Gastrocnemius medialis (tissue), 4 donors: Measurements from ENCODE around the gene CDC73. TPM values are rescaled to one million over a fixed set of nuclear protein-coding genes. Genes with fewer than 3 reads are reported as not detected.
"Not testable (repeated sequence)": the region's sequence is repeated elsewhere in the genome, so short reads cannot be mapped to it uniquely, and the experiment has no call there.

Experiments
- ATAC-seq, 2 donors: fragments of 150-250 bp; one replicate each; pipeline ENCODE4 v1.9.1; 2016
- DNase-seq, 2 donors: peaks; one replicate each; pipeline ENCODE4 v3.0.0-alpha.2; 2019
- H3K27ac ChIP-seq, 4 donors: fragments of 200-600 bp; sonication (generic); 1 replicate in 1 of 4; 2 replicates in 3 of 4; pipeline ENCODE4 v1.5.1; 2016 to 2018; ENCODE audit warnings: mild to moderate bottlenecking in 2 of 4, moderate library complexity in 1 of 4
- H3K27me3 ChIP-seq, 3 donors: fragments of 200-600 bp; sonication (generic) in 2 of 3; 1 replicate in 1 of 3; 2 replicates in 2 of 3; pipeline versions ENCODE4 v1.5.1 to v1.6.0; 2016 to 2019; ENCODE audit warnings: mild to moderate bottlenecking in 1 of 3, moderate library complexity in 1 of 3
- H3K36me3 ChIP-seq, 2 donors: fragments of 200-600 bp; sonication (generic) in 1 of 2; one replicate each; pipeline ENCODE4 v1.5.1; 2017 to 2018
- H3K4me1 ChIP-seq, 2 donors: fragments of 200-600 bp; sonication (generic) in 1 of 2; one replicate each; pipeline ENCODE4 v1.5.1; 2016 to 2017; ENCODE audit warnings: mild to moderate bottlenecking in 2 of 2
- H3K4me3 ChIP-seq, 4 donors: fragments of 200-600 bp; sonication (generic) in 3 of 4; 1 replicate in 1 of 4; 2 replicates in 3 of 4; pipeline ENCODE4 v1.5.1; 2016 to 2019; ENCODE audit warnings: mild to moderate bottlenecking in 2 of 4
- H3K9me3 ChIP-seq, 3 donors: fragments of 200-600 bp; sonication (generic) in 2 of 3; 1 replicate in 1 of 3; 2 replicates in 2 of 3; pipeline ENCODE4 v1.5.1; 2016 to 2019
- POLR2A ChIP-seq, 2 donors: fragments of 450-650 bp; IDR thresholded peaks; one replicate each; pipeline ENCODE4 v1.6.1; 2017; ENCODE audit warnings: antibody characterized with exemption in 2 of 2, mild to moderate bottlenecking in 2 of 2, moderate library complexity in 2 of 2
- in situ Hi-C, 4 donors: fragments of 200-750 bp; cut with MboI; loops; one replicate each; pipeline versions ENCODE4 v1.15.0 to v1.8.0; 2017; ENCODE audit warnings: low sequenced_read_pairs in 4 of 4
- intact Hi-C: fragments of 100-400 bp; cut with DNase I; formaldehyde crosslinking; loops from one replicate; pipeline ENCODE4 v1.15.1; 2023; ENCODE audit warnings: low total_unique reads
- total RNA-seq, 4 donors: library from RNA; depleted of rRNA; stranded (reverse); fragments of >200 nt; gene quantifications; one replicate each; pipeline versions ENCODE4 v1.1.0 to v1.2.3, GENCODE V29; 2016
- TF ChIP-seq, protein P1 (sequence below), 5 experiments: fragments of 450-650 bp in 3 of 5; fragments of 200-600 bp in 2 of 5; sonication (generic) in 2 of 5; IDR thresholded peaks in 4 of 5; conservative IDR thresholded peaks in 1 of 5; 1 replicate in 4 of 5; 2 replicates in 1 of 5; pipeline ENCODE4 v1.5.1; 2016 to 2019; ENCODE audit warnings: antibody characterized with exemption in 5 of 5, mild to moderate bottlenecking in 3 of 5, moderate library complexity in 3 of 5

The CDC73 gene
- total RNA-seq, 4 donors from 2014 or later, result 12.3 to 23.7 (median 17.4) TPM

DNA sequence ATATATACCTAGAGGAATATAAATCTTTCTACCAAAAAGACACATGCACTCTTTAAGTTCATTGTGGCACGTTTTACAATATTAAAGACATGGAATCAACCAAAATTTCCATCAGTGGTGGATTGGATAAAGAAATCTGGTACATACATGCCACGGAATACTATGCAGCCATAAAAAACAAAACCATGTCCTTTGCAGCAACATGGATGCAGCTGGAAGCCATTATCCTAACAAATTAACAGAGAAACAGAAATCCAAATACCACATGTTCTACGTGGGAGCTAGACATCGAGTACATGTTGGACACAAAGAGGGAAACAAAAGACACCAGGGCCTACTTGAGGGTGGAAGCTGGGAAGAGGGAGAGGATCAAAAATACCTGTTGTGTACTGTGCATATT, 97.6 kb downstream of the CDC73 start:
- Histone ChIP-seq H3K27me3 (no peaks in the 10 kb centered on the region), H3K4me3 (no peak overlapping the region), H3K27ac (no peak overlapping the region), H3K36me3 (no peaks in the 10 kb centered on the region), H3K9me3 (no peaks in the 10 kb centered on the region), H3K4me1 (peaks cover 0 to 7% of the 10 kb centered on the region in 2 donors)
- DNase-seq (no peak), ATAC-seq (no peak)
- intact Hi-C loops, result no loop called here
- in situ Hi-C loops, result no loop called here
- no peak for TF ChIP-seq POLR2A (IDR thresholded peaks at IDR 0.05)
- TF ChIP-seq, protein P1, sequence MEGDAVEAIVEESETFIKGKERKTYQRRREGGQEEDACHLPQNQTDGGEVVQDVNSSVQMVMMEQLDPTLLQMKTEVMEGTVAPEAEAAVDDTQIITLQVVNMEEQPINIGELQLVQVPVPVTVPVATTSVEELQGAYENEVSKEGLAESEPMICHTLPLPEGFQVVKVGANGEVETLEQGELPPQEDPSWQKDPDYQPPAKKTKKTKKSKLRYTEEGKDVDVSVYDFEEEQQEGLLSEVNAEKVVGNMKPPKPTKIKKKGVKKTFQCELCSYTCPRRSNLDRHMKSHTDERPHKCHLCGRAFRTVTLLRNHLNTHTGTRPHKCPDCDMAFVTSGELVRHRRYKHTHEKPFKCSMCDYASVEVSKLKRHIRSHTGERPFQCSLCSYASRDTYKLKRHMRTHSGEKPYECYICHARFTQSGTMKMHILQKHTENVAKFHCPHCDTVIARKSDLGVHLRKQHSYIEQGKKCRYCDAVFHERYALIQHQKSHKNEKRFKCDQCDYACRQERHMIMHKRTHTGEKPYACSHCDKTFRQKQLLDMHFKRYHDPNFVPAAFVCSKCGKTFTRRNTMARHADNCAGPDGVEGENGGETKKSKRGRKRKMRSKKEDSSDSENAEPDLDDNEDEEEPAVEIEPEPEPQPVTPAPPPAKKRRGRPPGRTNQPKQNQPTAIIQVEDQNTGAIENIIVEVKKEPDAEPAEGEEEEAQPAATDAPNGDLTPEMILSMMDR (IDR thresholded peaks at IDR 0.05 in 4 of 5, conservative IDR thresholded peaks at IDR 0.05 in 1 of 5), result no peak

GRCh38 chr1:193221651-193222050, 99.8 kb downstream of the CDC73 start:
- Histone ChIP-seq H3K27ac (no peak overlapping the region), H3K4me1 (peaks cover 0 to 7% of the 10 kb centered on the region in 2 donors), H3K27me3 (no peaks in the 10 kb centered on the region), H3K4me3 (no peak overlapping the region), H3K36me3 (no peaks in the 10 kb centered on the region), H3K9me3 (no peaks in the 10 kb centered on the region)
- no peak for DNase-seq
- intact Hi-C loops (no loop called here), in situ Hi-C loops (no loop called here)
- no peak for TF ChIP-seq POLR2A (IDR thresholded peaks at IDR 0.05)
- TF ChIP-seq, protein P1 (IDR thresholded peaks at IDR 0.05 in 4 of 5, conservative IDR thresholded peaks at IDR 0.05 in 1 of 5), result no peak
- ATAC-seq, result no peak

DNA sequence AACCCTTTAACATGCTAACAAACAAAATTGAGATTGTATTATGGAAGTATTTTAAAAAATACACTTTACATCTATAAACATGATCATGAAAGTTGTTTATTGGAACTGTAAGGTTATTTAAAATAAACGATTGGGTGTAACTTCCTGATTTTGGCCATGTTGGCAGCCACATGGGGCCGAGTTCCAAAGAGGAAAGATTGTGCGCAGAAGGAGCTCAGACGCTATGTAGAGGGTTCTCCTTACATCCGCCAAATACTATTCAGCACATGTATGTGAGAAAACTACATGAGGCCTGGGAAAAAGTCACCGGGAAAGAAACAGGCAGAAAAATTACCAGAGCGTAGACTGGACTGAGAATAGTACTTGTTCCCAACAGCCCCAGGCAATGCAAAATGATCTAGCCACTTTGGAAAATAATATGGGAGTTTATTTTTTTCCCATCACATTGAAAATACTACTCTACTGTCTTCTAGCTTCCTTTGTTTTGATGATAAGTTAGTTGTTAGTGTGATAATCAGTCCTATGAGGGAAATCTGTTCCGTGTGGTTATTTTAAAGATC, 100.3 kb downstream of the CDC73 start:
- intact Hi-C loops, result no loop called here
- no peak for ATAC-seq
- Histone ChIP-seq H3K27ac (peak overlapping the region in 1 of 4 donors; percentile 6), H3K27me3 (no peaks in the 10 kb centered on the region), H3K4me3 (no peak overlapping the region), H3K9me3 (no peaks in the 10 kb centered on the region), H3K4me1 (peaks cover 0 to 7% of the 10 kb centered on the region in 2 donors), H3K36me3 (no peaks in the 10 kb centered on the region)
- in situ Hi-C loops, result no loop called here
- TF ChIP-seq POLR2A (IDR thresholded peaks at IDR 0.05), result no peak
- TF ChIP-seq, protein P1 (IDR thresholded peaks at IDR 0.05 in 4 of 5, conservative IDR thresholded peaks at IDR 0.05 in 1 of 5), result no peak
- no peak for DNase-seq

- no peak for TF ChIP-seq POLR2A (IDR thresholded peaks at IDR 0.05)
- TF ChIP-seq, protein P1 (IDR thresholded peaks at IDR 0.05 in 4 of 5, conservative IDR thresholded peaks at IDR 0.05 in 1 of 5), result no peak
- intact Hi-C loops, result no loop called here
- no peak for ATAC-seq
Observed at GRCh38 chr1:193229136-193229535, 107.3 kb downstream of the CDC73 start.

GRCh38 chr1:193231146-193231545, 109.3 kb downstream of the CDC73 start:
- H3K4me3 ChIP-seq, in situ Hi-C loops, DNase-seq, H3K36me3 ChIP-seq, intact Hi-C loops, H3K27me3 ChIP-seq, H3K27ac ChIP-seq, ATAC-seq, H3K4me1 ChIP-seq, H3K9me3 ChIP-seq: not testable (repeated sequence)

More at GRCh38 chr1:193229136-193229535, 107.3 kb downstream of the CDC73 start:
- Histone ChIP-seq H3K36me3 (peaks cover 0 to 10% of the 10 kb centered on the region in 2 donors), H3K27me3 (no peaks in the 10 kb centered on the region), H3K27ac (no peak overlapping the region), H3K9me3 (no peaks in the 10 kb centered on the region), H3K4me3 (no peak overlapping the region), H3K4me1 (no peaks in the 10 kb centered on the region)
- DNase-seq, result no peak
- in situ Hi-C loops, result no loop called here
